ENCODE data around the gene NCEH1. TPM values are rescaled to one million over a fixed set of nuclear protein-coding genes. Genes with fewer than 3 reads are reported as not detected.

NCEH1 gene, protein sequence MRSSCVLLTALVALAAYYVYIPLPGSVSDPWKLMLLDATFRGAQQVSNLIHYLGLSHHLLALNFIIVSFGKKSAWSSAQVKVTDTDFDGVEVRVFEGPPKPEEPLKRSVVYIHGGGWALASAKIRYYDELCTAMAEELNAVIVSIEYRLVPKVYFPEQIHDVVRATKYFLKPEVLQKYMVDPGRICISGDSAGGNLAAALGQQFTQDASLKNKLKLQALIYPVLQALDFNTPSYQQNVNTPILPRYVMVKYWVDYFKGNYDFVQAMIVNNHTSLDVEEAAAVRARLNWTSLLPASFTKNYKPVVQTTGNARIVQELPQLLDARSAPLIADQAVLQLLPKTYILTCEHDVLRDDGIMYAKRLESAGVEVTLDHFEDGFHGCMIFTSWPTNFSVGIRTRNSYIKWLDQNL
- total RNA-seq: 2.6 and 4.3 TPM in 2 replicates

DNA sequence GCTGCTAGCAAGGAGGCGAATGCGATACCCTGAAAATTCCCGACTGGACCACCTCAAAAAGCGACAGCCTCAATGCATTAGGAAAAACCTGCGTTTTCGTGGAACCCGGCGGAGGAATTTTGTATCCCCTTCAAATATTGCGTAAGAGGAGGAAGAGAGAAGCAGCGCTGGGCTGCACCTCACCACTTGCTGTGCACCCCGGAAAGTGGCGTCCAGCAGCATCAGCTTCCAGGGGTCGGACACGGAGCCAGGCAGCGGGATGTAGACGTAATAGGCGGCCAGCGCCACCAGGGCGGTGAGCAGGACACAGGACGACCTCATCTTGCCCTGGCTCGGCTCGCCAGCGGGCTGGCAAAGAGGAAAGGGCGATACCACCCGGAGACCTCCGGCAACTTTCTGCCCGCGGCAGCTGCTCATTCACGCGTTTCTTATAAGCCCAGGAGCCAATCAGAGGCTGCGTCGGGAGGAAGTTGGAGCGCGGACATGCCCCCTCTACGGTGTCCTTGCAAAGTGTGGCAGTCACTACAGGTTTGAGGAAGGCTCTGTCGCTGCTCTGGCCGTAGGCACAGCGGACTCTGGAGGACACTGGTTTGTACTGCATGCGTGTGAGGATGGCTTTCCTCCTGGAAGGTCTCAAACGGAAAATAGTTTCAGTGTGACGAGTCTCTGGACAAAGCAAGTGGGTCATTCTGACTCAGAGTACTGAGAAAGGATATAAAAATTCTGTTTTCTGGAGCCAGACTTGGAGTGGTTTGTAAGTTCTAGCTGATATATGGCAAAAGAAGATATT is at the start of gene NCEH1:
TSS of gene NCEH1 (minus strand) at position 404 of the 790 bp plus-strand sequence. CDS start at position 321, 83 bp downstream.

DNA sequence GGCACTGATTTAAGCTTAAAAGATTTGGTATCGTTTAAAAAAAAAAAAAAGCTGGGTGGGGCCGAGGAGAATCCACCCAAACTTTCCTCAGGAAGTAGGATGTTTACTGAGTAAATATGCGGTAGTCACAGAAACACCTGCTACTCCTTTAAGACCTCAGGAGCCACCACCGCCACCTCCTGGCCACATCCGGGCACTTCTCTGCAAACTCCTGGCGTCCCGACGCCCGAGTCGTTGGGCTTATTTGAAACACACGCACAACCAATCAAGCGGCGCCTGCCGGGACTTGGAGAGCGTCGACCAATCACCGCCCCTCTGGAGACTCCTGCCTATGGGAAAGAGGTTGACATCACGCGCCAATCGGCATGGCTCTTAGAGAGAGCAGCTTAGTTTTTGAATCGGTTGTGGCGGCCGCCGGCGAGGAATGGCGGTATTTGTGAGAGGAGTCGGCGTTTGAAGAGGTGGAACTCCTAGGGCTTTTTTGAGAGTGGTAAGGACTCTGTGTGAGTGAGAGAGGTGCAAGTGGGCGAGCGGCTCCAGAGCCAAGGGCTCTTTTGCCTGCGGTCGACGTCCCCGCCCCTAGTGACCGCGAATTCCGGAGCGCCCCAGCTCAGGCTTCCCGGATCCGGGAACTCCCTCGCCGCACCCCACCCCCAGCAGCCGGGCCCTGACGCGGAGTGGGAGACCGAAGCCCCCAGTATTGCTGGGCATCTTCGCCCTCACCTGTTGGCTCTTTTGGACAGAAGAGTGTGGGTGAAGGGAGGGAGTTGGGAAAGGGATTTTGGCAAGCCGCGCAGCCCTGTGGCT is 39.7 kb upstream of the NCEH1 start, which contains the start of gene ECT2:
TSS of gene ECT2 (plus strand) at position 359 of the 807 bp plus-strand sequence. CDS start 3,805 bp downstream, outside the sequence.

Other genes starting within 250 kb of the NCEH1 start
- 92.7 and 101 TPM in 2 replicates for gene TNFSF10, start 187.6 kb downstream of the NCEH1 start, total RNA-seq
- gene ECT2, start 39.7 kb upstream of the NCEH1 start, total RNA-seq: 15.3 and 22.8 TPM in 2 replicates

All from dermis lymphatic vessel endothelial cell (primary cell).